H1 (cell line): ENCODE data around the gene COX7A1. TPM values are rescaled to one million over a fixed set of nuclear protein-coding genes. Genes with fewer than 3 reads are reported as not detected.

Source experiments
- ATF2 ChIP-seq: IDR thresholded peaks from 2 replicates; pipeline ENCODE4 v1.6.1; 2012; ENCODE audit warnings: low read length, inconsistent platforms
- CTCF ChIP-seq, 3 experiments: IDR thresholded peaks; 1 replicate in 2 of 3; 2 replicates in 1 of 3; pipeline versions ENCODE4 v1.5.1 to v1.6.1; 2011; ENCODE audit warnings: low read length in 3 of 3, mild to moderate bottlenecking in 3 of 3, inconsistent platforms in 2 of 3, low read depth in 1 of 3, moderate library complexity in 1 of 3; ENCODE audit not compliant: insufficient read depth in 1 of 3; ENCODE audit errors: control extremely low read depth in 1 of 3
- JUN ChIP-seq: IDR thresholded peaks from 2 replicates; pipeline ENCODE4 v1.6.1; 2011; ENCODE audit warnings: low read depth, mild to moderate bottlenecking, improper control_type of control experiment, low read length
- POLR2A ChIP-seq, 2 experiments: IDR thresholded peaks; 1 replicate in 1 of 2; 2 replicates in 1 of 2; pipeline ENCODE4 v1.6.1; 2011; ENCODE audit warnings: low read depth in 2 of 2, low read length in 2 of 2, mild to moderate bottlenecking in 2 of 2; ENCODE audit errors: control extremely low read depth in 1 of 2
- POU5F1 ChIP-seq: IDR thresholded peaks from 2 replicates; pipeline ENCODE4 v1.6.1; 2011; ENCODE audit warnings: low read depth, mild to moderate bottlenecking, low read length, moderate library complexity
- RBBP5 ChIP-seq: IDR thresholded peaks from 2 replicates; pipeline ENCODE4 v1.7.1; 2012; ENCODE audit warnings: low read depth, mild to moderate bottlenecking, inconsistent platforms, low read length, moderate library complexity, borderline replicate concordance
- SP1 ChIP-seq: IDR thresholded peaks from 2 replicates; pipeline ENCODE4 v1.6.1; 2011; ENCODE audit warnings: low read depth, low read length
- polyA plus RNA-seq, 7 experiments: library from polyadenylated mRNA; depleted of rRNA in 3 of 7; stranded (reverse) in 5 of 7; unstranded in 2 of 7; fragments of >200 nt in 5 of 7; fragments of 200-250 nt in 2 of 7; gene quantifications; 1 replicate in 5 of 7; 2 replicates in 1 of 7; 4 replicates in 1 of 7; pipeline versions ENCODE4 v1.2.1 to v1.2.3, GENCODE V29; 2011 to 2013; ENCODE audit warnings: missing spikeins in 2 of 7, mixed read lengths in 2 of 7
- total RNA-seq: library from RNA; stranded (reverse); fragmentation: NEBNext Ultra II Directional; extraction: Animal tissue kit (Norgen Biotek cat#: 25700); gene quantifications from 2 replicates; pipeline ENCODE4 v1.2.1, GENCODE V29; 2021
- TF ChIP-seq, protein P1 (sequence below): fragments of 300-600 bp; sonication (generic); IDR thresholded peaks from 2 replicates; pipeline ENCODE4 v1.7.1; 2012; ENCODE audit warnings: low read length, moderate library complexity, mild to moderate bottlenecking, inconsistent platforms; ENCODE audit not compliant: insufficient replicate concordance

COX7A1 gene
- total and polyA plus RNA-seq, 2 of the 8 experiments (the other 6 are each of a cell fraction or from before 2014, with no cell fraction given): 0.60 TPM

- TF ChIP-seq, protein P1, sequence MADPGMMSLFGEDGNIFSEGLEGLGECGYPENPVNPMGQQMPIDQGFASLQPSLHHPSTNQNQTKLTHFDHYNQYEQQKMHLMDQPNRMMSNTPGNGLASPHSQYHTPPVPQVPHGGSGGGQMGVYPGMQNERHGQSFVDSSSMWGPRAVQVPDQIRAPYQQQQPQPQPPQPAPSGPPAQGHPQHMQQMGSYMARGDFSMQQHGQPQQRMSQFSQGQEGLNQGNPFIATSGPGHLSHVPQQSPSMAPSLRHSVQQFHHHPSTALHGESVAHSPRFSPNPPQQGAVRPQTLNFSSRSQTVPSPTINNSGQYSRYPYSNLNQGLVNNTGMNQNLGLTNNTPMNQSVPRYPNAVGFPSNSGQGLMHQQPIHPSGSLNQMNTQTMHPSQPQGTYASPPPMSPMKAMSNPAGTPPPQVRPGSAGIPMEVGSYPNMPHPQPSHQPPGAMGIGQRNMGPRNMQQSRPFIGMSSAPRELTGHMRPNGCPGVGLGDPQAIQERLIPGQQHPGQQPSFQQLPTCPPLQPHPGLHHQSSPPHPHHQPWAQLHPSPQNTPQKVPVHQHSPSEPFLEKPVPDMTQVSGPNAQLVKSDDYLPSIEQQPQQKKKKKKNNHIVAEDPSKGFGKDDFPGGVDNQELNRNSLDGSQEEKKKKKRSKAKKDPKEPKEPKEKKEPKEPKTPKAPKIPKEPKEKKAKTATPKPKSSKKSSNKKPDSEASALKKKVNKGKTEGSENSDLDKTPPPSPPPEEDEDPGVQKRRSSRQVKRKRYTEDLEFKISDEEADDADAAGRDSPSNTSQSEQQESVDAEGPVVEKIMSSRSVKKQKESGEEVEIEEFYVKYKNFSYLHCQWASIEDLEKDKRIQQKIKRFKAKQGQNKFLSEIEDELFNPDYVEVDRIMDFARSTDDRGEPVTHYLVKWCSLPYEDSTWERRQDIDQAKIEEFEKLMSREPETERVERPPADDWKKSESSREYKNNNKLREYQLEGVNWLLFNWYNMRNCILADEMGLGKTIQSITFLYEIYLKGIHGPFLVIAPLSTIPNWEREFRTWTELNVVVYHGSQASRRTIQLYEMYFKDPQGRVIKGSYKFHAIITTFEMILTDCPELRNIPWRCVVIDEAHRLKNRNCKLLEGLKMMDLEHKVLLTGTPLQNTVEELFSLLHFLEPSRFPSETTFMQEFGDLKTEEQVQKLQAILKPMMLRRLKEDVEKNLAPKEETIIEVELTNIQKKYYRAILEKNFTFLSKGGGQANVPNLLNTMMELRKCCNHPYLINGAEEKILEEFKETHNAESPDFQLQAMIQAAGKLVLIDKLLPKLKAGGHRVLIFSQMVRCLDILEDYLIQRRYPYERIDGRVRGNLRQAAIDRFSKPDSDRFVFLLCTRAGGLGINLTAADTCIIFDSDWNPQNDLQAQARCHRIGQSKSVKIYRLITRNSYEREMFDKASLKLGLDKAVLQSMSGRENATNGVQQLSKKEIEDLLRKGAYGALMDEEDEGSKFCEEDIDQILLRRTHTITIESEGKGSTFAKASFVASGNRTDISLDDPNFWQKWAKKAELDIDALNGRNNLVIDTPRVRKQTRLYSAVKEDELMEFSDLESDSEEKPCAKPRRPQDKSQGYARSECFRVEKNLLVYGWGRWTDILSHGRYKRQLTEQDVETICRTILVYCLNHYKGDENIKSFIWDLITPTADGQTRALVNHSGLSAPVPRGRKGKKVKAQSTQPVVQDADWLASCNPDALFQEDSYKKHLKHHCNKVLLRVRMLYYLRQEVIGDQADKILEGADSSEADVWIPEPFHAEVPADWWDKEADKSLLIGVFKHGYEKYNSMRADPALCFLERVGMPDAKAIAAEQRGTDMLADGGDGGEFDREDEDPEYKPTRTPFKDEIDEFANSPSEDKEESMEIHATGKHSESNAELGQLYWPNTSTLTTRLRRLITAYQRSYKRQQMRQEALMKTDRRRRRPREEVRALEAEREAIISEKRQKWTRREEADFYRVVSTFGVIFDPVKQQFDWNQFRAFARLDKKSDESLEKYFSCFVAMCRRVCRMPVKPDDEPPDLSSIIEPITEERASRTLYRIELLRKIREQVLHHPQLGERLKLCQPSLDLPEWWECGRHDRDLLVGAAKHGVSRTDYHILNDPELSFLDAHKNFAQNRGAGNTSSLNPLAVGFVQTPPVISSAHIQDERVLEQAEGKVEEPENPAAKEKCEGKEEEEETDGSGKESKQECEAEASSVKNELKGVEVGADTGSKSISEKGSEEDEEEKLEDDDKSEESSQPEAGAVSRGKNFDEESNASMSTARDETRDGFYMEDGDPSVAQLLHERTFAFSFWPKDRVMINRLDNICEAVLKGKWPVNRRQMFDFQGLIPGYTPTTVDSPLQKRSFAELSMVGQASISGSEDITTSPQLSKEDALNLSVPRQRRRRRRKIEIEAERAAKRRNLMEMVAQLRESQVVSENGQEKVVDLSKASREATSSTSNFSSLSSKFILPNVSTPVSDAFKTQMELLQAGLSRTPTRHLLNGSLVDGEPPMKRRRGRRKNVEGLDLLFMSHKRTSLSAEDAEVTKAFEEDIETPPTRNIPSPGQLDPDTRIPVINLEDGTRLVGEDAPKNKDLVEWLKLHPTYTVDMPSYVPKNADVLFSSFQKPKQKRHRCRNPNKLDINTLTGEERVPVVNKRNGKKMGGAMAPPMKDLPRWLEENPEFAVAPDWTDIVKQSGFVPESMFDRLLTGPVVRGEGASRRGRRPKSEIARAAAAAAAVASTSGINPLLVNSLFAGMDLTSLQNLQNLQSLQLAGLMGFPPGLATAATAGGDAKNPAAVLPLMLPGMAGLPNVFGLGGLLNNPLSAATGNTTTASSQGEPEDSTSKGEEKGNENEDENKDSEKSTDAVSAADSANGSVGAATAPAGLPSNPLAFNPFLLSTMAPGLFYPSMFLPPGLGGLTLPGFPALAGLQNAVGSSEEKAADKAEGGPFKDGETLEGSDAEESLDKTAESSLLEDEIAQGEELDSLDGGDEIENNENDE: no peak
- TF ChIP-seq POLR2A (IDR thresholded peaks at IDR 0.05; ENCODE audit: control extremely low read depth in 1 of 2, low read depth in 2 of 2, low read length in 2 of 2) (no peak), POU5F1 (no peak), ATF2 (no peak), RBBP5 (no peak), SP1 (no peak), CTCF (IDR thresholded peaks at IDR 0.05; ENCODE audit: control extremely low read depth in 1 of 3, insufficient read depth in 1 of 3, low read depth in 1 of 3, low read length in 3 of 3) (no peak), JUN (no peak)
These were observed 39.6 kb downstream of the COX7A1 start (continued) for GRCh38 chr19:36112678-36113077.
